ENCODE data around the gene PRRG1.
"Not testable (repeated sequence)": the region's sequence is repeated elsewhere in the genome, so short reads cannot be mapped to it uniquely, and the experiment has no call there.

The PRRG1 gene

DNA sequence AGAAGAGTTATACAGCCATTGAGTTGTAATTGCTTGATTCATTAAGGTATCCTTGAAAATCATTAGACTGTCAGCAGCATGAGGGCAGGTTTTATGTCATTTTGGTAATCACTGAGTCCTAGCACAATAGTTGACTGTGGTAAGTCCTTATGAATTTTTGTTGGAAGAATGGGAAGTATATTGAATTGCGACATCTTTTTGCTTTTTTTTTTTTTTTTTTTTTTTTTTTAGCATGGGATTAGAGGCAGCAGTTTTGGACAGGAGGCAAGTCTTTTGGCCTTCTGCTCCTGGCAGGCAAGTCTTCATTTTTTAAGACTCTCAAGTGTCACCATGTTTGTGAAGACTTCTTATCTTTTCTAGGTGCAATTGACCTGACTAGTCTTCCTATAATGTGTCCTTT, 29.7 kb downstream of the PRRG1 start:
- DNase-seq (ENCODE audit: low read depth): no peak

DNA sequence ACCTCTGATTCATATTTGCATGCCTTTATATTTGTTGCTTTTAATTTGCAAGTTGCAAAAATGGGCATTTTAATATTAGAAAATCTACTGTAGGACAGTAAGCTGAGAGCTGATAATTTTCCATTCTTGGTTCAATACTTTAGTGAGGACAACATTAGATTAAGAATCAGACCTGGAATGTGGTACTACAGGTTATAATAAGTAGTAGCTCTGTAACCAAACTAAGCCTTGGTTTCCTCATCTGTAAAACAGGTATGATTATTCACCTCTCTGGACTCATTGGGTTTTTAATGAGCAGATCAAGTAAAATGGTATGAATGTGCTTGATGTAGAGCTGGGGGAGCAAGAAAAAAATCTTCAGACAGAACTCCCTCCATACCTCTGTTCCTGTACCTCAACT, 31.1 kb downstream of the PRRG1 start:
- no peak for DNase-seq (ENCODE audit: low read depth)

DNA sequence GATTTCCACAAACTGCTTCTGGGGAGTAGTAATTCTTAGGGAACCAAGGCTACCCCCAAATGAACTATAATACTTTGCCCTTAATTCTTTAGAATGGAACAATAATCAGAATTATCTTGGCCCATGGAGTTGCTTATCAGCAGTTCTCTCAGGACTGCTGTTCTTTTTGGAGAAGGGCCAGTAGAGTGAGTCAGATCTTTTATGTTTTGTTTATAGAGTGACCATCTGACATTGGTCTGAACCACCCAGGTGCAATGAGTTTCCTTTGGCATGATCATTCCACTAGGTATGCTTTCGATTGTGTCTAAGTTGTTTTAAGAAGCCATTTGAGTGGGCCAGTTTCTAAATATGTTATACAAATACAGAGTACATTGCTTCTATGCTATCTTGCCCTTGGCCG, 31.8 kb downstream of the PRRG1 start:
- no peak for DNase-seq (ENCODE audit: low read depth)

DNA sequence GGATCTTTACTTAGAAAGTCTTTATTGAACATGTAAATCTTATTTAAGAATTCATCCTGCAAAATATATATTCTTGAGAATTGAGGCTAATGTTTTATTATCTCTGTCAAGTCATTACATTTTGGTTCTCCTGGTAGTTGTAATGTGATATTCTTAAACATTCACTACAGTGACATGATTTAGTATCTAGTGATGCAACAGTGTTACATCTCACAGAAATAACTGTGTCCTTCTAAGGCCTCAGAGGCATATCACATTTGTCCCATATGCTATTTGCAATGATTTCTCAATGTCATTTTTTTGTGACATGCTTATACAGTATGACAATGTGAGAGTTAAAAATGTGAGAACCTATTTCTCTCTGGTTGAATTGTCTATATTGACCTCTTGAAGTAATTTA, 34.1 kb downstream of the PRRG1 start:
- no peak for DNase-seq (ENCODE audit: low read depth)

DNA sequence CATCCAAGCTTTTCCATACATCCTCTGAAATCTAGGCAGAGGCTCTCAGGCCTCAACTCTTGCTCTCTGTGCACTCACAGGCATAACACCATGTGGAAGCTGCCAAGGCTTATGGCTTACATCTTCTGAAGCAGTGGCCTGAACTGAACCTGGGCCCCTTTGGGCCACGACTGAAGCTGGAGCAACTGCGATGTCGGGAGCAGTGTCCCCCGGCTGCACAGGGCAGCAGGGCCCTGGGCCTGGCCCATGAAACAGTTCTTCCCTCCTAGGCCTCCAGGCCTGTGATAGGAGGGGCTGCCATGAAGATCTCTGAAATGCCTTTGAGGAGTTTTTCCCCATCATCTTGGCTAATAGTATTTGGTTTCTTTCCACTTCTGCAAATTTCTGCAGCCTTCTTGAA, 39.2 kb downstream of the PRRG1 start:
- no peak for DNase-seq (ENCODE audit: low read depth)

DNA sequence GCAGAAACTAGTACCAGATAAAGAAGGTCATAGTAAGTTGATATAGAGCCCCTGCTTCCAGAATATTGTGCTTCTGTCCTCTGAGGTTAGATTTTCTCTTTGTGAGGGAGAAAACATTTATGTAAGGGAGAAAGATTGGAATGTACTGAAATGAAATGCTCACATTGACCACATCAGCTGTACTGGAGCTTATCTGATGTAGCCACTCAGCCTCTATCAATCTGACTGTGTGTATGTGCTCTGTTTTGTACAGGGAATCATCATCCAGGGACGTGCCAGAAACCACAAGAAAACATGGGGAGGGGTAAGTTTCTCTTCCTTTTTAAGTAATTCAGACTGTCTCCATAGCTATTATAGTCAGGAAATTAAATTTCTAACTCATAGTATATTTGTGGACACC, 56.8 kb downstream of the PRRG1 start:
- DNase-seq (ENCODE audit: low read depth): no peak

DNA sequence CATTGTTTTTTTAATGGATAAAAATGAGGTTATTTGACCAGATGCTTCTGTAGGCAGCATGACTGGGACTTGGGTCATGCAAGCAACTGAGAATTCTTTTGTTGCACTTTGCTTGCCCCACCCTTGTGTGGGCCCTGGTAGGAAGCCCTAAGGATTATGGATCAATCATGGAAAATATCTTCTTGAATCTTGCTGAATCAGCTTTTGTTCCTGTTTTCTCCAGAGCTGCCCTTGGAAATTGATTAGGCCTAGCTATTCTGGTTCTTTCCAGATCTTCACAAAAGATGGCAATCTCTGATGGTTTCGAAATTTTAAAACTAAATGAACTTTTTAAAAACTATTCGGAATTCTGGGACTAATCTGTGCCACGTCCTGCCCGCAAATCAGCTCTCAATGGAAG, 58.6 kb downstream of the PRRG1 start:
- no peak for DNase-seq (ENCODE audit: low read depth)

DNA sequence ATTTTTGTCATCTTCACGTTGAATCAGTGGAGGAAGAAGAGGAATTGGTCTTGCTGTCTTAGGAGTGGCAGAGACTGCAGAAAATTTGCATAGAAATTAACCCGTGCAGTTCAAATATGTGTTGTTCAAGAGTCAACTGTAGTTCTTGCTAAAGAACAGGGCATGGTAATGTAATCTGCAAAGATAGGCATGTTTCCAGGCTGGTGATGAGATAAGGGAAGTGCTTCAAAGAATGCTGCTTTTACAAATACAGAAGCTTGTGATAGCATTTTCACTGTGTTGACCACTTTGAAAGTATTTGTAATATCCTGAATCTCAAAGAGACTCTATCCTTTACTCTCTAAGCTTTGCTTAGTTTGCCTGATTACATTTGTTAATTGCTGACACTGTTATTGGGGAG, 60.1 kb downstream of the PRRG1 start:
- DNase-seq (ENCODE audit: low read depth): no peak

DNA sequence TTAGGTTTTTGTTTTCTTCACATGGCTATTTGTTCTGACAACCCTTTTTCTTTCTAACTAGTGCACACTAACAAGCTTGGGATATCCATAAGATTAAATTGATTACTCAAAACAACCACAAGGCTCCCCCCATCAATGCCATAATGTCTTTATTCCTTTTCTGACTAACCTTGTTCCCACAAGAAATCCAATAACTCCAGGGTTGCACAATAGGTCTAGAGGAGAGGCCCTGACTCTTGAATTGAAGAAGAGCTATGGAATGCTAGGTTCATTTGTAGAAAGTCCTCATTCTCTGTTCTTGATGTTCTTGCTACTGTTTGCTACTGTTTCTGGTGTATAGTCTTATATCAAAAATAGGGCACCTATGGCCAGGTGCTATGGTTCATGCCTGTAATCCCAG, 71.0 kb downstream of the PRRG1 start:
- DNase-seq (ENCODE audit: low read depth): no peak

DNA sequence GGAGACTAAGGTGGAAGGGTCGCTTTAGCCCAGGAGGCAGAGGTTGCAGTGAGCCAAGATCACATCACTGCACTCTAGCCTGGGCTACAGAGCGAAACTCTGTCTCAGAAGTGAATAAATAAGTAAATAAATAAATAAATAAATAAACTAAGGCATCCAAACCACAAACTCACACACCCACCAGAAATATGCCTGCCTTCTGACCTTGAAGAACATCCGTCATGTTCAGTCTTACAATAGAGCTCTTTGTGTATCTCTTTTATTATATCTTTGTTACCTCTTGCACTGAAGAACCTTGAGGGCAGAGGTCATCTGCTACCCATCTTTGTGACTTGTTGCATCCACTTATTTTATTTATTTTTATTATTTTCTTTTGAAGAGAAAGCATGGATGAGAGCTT, 71.6 kb downstream of the PRRG1 start:
- DNase-seq (ENCODE audit: low read depth): no peak

DNA sequence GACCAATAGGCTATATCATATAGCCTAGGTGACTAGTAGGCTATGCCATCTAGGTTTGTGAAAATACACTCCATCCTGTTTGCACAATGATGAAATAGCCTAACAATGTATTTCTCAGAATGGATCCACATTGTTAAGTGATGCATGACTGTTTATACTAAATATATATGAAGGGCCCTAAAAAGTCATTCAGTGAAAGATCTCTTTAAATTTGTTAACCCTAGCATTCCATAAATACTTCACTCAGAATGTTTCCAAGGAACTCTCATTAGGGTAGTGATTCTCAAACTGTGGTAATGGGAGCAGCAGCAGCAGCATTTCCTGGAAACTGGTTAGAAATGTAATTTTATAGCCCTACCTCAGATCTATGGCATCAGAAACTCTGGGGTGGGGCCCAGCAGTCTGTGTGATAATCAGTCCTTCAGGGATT, 74.9 kb downstream of the PRRG1 start:
- no peak for DNase-seq (ENCODE audit: low read depth)

DNA sequence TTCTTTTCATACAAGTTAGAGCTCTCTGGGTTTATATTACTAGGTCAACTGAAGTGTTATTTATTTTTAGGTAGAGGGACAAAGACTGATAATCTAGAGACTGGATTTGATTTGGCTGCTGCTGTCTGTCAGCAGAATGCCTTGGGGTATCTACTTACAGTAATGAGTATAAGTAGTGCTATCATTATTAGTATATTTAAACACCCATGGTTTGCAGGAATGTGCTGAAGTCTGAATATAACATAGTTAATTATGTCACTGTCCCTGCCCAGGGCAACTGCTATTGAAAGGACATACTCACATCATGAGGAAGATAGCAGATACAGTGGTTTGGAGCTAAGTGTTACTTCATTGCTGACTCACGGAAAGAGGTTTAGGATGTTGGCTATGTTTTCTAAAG, 76.2 kb downstream of the PRRG1 start:
- no peak for DNase-seq (ENCODE audit: low read depth)

DNA sequence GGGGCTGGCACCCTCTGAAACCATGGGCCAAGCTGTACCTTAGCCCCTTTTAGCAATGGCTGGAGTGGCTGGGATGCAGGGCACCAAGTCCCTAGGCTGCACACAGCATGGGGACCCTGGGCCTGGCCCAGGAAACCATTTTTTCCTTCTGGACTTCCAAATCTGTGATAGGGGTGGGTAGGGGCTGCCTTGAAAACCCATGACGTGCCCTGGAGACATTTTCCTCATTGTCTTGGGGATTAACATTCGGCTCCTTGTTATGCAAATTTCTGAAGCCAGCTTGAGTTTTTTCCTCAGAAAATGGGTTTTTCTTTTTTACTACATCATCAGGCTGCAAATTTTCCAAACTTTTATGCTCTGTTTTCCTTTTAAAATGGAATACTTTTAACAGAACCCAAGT, 79.8 kb downstream of the PRRG1 start:
- DNase-seq (ENCODE audit: low read depth): not testable (repeated sequence)

DNA sequence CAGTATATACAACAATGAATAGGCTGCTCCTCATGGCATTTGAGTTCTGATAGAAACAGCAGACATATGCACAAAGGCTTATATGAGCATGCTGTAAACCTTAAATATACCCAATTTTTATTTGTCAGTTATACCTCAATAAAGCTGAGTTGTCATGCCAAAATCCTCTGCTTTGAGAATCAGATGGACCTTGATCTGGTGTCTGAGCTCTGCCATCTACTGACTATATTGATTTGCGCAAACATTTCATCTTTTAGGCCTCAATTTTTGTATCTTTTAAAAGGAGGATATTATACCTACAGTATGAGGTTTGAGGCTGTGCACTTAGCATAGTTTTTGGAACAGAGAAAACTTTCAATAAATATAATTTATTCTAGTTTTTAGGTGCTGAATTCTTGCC, 85.2 kb downstream of the PRRG1 start:
- DNase-seq (ENCODE audit: low read depth): no peak

DNA sequence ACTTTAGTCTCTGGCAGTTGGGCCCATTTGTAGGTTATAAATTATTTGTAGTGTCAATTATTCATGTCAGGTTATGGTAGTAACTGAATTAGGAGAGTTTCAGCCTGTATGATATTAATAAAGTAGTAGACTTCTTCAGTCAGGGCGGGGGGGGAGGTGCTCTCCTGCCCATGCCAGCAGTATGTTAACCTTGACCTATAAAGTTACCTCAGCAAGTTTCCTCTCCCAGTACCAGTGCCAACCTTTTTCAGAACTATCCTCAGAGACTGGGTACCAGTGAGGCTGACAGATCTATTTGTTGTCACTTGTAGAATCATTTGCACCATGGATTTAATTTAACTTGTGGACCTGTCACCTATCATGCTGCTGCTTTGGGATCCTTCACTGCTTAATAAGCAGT, 88.0 kb downstream of the PRRG1 start:
- no peak for DNase-seq (ENCODE audit: low read depth)

DNA sequence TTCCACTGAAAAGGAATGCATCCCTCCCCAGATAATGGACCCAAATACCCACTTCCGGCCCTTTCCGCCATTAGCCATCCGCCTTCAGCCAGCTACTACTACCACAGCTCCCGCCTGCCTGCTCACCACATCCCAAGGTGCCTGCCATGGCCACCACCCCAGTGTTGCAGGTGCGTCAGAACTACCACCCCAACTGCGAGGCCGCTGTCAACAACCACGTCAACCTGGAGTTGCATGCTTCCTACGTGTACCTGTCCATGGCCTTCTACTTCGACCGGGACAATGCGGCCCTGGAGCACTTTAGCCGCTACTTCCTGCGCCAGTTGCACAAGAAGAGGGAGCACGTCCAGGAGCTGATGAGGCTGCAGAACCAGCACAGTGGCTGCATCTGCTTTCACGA, 92.2 kb downstream of the PRRG1 start:
- DNase-seq (ENCODE audit: low read depth): no peak

DNA sequence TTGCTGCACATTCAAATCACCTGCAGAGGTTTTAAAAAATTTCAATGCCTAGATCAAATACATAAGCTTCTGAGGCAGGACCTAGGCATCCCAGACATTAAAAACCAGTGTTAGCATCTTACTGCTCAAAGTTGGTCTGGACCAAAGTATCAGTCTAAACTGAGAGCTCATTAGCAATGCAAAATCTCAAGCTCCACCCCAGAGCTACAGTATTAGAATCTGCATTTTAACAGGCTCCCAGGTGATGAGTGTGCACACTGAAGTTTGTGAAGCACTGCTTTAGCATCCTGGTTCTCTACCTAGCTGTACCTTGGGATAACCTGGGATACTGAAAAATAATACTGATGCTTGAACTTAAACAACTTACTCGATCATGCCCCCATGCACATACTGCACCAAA, 96.0 kb downstream of the PRRG1 start:
- DNase-seq (ENCODE audit: low read depth): no peak

DNA sequence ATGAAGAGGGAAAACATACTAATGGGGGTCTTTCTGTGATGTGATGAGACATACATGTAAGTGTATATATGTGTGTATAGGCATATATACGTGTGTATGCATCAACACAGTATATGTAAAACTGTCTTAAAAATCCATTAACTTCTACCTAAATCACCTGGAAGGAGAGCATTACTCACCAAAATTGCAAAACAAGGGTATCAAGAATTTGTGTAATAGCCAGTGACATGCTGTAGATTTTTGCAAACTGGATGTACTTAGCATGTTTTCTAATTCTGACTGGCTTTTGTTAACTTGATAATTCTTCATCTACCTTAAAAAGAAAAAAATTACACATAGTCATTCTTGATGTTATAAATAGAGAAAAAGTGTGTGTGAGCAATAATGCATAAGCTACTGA, 104.7 kb downstream of the PRRG1 start:
- no peak for DNase-seq (ENCODE audit: low read depth)

DNA sequence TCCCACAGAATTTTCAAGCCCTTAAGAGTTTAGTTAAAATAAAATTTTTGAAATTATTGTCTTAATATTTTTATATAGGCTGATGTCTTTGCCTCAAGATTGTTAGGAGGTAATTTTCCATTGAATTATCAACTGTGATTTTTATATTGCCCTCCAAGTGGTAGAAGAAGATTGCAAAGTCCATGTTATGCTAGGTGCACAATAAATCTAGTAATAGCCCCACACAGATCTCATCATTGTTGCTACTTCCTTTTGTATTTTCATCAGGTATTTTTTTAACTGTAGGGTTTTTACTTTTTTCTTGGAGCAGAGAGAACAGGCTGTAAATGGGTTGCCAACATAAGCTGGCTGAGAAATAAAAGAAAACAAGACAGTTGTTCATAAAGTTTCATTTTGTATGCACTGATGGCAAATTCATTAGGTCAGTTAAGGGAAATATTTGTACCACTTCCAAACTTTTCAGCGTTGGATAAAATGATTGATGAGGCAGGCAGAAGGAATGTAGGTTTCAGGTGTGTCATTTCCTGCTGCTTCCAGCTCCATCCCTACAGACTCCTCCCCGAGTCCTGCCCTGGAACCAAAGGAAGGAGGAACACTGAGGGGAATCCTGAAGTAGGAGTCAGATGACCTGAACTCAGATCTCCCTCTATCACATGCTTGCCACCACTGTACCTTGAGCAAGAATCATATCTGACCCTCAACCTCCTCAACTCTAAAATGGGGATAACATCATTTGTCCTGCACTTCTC, 105.5 kb downstream of the PRRG1 start:
- DNase-seq (ENCODE audit: low read depth): no peak

DNA sequence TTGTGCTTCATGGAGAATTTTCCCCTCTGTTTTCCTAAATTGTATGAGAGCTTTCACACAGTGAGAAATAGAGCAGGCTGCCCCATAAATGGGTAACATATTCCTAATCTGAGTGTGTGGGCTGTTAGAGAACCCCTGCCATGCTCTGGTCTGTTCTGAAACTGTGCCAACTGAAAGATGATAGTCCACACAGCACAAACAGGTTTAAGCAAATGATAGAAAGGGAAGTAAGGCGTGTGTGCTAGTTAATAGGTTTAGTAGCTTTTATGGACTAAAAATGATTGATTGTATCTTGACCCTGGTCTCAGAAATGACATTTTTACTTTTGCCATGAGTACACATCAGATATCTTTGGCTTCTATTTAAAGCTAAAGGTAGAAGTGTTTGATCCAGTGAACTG, 106.2 kb downstream of the PRRG1 start:
- DNase-seq (ENCODE audit: low read depth): no peak

DNA sequence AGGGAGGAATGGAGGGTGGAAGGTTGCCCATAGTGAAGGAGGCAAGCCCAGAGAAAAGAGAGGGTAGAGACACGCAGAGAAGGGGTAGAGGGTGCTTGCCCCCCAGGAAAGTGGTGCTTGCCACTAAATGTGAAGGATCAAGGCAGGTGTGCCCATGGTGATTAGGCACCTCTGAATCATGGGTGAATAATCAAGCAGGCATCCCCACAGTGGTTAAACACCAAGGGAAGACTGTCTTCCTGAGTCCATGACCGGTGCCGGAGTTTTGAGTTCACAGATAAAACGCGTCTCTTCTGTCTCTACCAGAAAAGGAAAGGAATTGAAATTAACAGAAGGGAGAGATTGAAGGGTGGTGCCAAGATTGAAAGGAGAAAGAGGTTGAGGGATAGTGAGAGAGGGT, 111.1 kb downstream of the PRRG1 start:
- not testable (repeated sequence) for DNase-seq (ENCODE audit: low read depth)

DNA sequence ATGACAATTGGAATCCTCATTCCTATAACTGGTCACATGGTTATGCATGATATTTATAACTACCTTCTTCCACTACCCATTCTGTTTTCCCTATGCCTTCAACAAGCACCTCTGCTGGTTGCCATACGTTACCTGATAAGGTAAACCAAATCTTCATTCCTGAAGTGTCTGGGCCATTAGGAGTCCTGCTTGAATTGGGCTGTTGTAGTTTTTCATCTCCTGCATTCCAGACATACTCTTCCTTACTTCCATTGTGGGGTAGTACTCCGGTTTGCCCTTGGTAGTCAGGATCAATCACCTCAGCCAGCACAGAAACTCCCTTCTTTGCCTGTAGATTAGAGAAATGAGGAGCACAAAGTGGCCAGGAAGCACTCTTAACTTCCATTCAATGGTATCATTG, 113.2 kb downstream of the PRRG1 start:
- DNase-seq (ENCODE audit: low read depth): no peak

DNA sequence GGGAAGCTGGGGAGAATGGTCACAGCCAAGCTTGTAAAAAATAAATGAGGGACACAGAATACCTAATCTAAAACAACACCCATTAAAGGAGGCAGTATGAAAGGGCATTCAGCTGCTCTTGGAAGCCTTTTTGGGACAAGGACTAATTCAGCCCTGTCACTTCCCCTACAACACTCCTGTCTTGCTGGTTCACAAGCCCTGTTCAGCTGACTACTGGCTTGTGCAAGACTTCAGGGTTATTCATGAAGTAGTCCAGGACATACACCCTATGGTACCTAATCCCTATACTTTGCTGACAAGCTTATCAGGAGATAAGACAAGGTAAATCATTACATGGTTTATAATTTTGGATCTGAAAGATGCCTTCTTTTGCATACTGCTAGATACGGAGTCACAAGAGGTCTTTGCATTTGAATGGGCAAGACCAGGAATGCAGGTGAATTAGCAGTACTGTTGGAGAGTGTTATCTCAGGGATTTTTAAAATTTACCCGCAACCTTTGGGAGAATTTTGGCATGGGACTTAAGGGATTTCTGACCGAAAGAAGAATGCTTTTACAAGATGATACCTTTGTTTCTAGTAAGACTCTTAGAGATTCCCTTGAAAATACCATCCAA, 119.1 kb downstream of the PRRG1 start:
- DNase-seq (ENCODE audit: low read depth): no peak

DNA sequence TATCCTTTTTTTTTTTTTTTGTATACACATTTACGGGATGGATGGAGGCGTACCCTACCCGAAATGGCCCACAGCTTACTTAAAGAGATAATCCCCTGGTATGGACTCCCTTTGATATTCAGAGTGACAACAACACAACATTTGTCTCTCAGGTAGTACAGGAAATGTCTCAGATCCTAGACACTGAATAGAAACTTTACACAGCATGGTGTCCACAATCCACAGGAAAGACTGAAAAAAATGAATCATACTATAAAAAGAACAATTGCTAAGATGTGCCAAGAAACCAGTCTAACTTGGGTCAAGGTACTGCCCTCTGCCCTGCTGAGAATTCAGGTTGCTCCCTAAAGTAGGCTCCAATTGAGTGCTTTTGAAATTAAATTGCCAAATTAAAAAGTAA, 121.5 kb downstream of the PRRG1 start:
- DNase-seq (ENCODE audit: low read depth): no peak

Data from T-helper 22 cell (primary cell).